Fibroblast of pulmonary artery (primary cell): ENCODE data around the gene PSD2.

Experiments used
- DNase-seq: peaks from one replicate; pipeline ENCODE4 v3.0.0-alpha.2; 2010; ENCODE audit warnings: low read depth
- H3K4me3 ChIP-seq: replicated peaks from 2 replicates; pipeline ENCODE4 v1.5.1; 2011; ENCODE audit warnings: low read depth, mild to moderate bottlenecking, control low read depth, low read length, moderate library complexity
- CTCF ChIP-seq: IDR thresholded peaks from 2 replicates; pipeline ENCODE4 v1.5.1; 2011; ENCODE audit warnings: mild to moderate bottlenecking, control low read depth, low read length, inconsistent platforms; ENCODE audit errors: missing control alignments

The PSD2 gene

GRCh38 chr5:139831624-139832023, 36.0 kb downstream of the PSD2 start:
- H3K4me3 ChIP-seq: no peak overlapping the region
- TF ChIP-seq CTCF: no peak
- DNase-seq: no peak

GRCh38 chr5:139833525-139833924, 37.9 kb downstream of the PSD2 start:
- DNase-seq: no peak
- H3K4me3 ChIP-seq: no peak overlapping the region
- no peak for TF ChIP-seq CTCF

GRCh38 chr5:139835656-139836055, 40.0 kb downstream of the PSD2 start:
- TF ChIP-seq CTCF: no peak
- no peak for DNase-seq
- no peak overlapping the region for H3K4me3 ChIP-seq

- no peak overlapping the region for H3K4me3 ChIP-seq
- no peak for DNase-seq
- TF ChIP-seq CTCF: no peak
Measured at GRCh38 chr5:139836469-139837208, 41.0 kb downstream of the PSD2 start.

GRCh38 chr5:139837711-139838380, 42.2 kb downstream of the PSD2 start:
- TF ChIP-seq CTCF: no peak

GRCh38 chr5:139838381-139839197, 43.0 kb downstream of the PSD2 start:
- no peak for TF ChIP-seq CTCF
- H3K4me3 ChIP-seq: no peak overlapping the region
- DNase-seq: no peak

More at GRCh38 chr5:139837711-139838380, 42.2 kb downstream of the PSD2 start:
- no peak overlapping the region for H3K4me3 ChIP-seq
- no peak for DNase-seq
